ENCODE data around the gene LEPROT.
"Not testable (repeated sequence)": the region's sequence is repeated elsewhere in the genome, so short reads cannot be mapped to it uniquely, and the experiment has no call there.

The LEPROT gene

DNA sequence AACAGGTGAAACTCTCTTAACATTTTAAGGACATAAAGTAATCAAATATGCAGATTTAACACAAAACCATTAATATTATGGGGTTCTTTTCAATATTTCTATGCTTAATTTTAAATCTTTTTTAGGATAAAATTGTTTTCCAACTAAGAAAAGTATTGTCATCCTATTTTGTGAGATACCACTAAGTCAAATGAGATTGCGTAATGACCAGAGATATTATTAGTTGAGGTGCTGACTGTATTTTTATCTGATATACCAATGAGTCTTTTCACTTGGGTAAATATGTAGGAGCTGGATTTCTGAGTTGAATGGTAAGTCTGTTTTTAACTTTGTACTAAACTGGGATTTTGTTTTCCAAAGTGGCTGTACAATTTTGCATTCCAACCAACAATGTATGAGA is 25.4 kb downstream of the LEPROT start:
- TF ChIP-seq ZFX (IDR thresholded peaks at IDR 0.05; ENCODE audit: borderline replicate concordance), result no peak
- TF ChIP-seq, protein P1, sequence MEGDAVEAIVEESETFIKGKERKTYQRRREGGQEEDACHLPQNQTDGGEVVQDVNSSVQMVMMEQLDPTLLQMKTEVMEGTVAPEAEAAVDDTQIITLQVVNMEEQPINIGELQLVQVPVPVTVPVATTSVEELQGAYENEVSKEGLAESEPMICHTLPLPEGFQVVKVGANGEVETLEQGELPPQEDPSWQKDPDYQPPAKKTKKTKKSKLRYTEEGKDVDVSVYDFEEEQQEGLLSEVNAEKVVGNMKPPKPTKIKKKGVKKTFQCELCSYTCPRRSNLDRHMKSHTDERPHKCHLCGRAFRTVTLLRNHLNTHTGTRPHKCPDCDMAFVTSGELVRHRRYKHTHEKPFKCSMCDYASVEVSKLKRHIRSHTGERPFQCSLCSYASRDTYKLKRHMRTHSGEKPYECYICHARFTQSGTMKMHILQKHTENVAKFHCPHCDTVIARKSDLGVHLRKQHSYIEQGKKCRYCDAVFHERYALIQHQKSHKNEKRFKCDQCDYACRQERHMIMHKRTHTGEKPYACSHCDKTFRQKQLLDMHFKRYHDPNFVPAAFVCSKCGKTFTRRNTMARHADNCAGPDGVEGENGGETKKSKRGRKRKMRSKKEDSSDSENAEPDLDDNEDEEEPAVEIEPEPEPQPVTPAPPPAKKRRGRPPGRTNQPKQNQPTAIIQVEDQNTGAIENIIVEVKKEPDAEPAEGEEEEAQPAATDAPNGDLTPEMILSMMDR (IDR thresholded peaks at IDR 0.05), result no peak
- no peak overlapping the region for H3K27ac ChIP-seq

- no peak for TF ChIP-seq ZFX (IDR thresholded peaks at IDR 0.05; ENCODE audit: borderline replicate concordance)
- TF ChIP-seq, protein P1 (IDR thresholded peaks at IDR 0.05), result 0 out of 2 replicates have a peak, but pooled peaks have one; percentile 5
These were observed 28.9 kb downstream of the LEPROT start for GRCh38 chr1:65449214-65449823.

DNA sequence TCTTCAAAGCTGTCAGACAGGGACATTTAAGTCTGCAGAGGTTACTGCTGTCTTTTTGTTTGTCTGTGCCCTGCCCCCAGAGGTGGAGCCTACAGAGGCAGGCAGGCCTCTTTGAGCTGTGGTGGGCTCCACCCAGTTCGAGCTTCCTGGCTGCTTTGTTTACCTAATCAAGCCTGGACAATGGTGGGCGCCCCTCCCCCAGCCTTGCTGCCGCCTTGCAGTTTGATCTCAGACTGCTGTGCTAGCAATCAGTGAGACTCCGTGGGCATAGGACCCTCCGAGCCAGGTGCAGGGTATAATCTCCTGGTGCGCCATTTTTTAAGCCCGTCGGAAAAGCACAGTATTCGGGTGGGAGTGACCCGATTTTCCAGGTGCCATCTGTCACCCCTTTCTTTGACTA is 35.2 kb downstream of the LEPROT start:
- not testable (repeated sequence) for H3K27ac ChIP-seq

More at GRCh38 chr1:65449214-65449823, 28.9 kb downstream of the LEPROT start:
- H3K27ac ChIP-seq, result no peak overlapping the region

DNA sequence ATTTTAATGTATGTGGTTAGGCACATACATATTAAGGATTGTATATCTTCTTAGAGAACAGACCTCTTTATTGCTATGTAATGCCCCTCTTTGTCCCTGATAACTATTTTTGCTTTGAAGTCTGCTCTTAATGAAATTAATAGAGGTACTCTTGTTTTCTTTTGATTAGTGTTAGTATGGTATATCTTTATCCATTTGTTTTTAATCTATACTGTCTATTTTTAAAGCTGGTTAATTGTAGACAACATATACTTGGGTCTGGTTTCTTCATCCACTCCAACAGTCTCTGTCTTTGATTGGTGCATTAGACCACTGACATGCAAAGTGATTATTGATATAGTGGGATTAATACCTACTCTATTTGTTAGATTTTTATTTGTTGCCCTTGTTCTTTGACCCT is 36.0 kb downstream of the LEPROT start:
- TF ChIP-seq, protein P1 (IDR thresholded peaks at IDR 0.05), result no peak
- no peak for TF ChIP-seq ZFX (IDR thresholded peaks at IDR 0.05; ENCODE audit: borderline replicate concordance)
- no peak overlapping the region for H3K27ac ChIP-seq

GRCh38 chr1:65457868-65458267 is 37.4 kb downstream of the LEPROT start:
- H3K27ac ChIP-seq, result no peak overlapping the region
- no peak for TF ChIP-seq ZFX (IDR thresholded peaks at IDR 0.05; ENCODE audit: borderline replicate concordance)
- TF ChIP-seq, protein P1 (IDR thresholded peaks at IDR 0.05), result no peak

- no peak overlapping the region for H3K27ac ChIP-seq
- TF ChIP-seq, protein P1 (IDR thresholded peaks at IDR 0.05), result no peak
- TF ChIP-seq ZFX (IDR thresholded peaks at IDR 0.05; ENCODE audit: borderline replicate concordance), result no peak
These were observed 38.4 kb downstream of the LEPROT start for GRCh38 chr1:65458730-65459396.

- no peak for TF ChIP-seq ZFX (IDR thresholded peaks at IDR 0.05; ENCODE audit: borderline replicate concordance)
- TF ChIP-seq, protein P1 (IDR thresholded peaks at IDR 0.05), result peak; percentile 71
- no peak overlapping the region for H3K27ac ChIP-seq
These were observed 38.9 kb downstream of the LEPROT start for GRCh38 chr1:65459397-65459768.

- H3K27ac ChIP-seq, result not testable (repeated sequence)
These were observed 45.4 kb downstream of the LEPROT start for GRCh38 chr1:65465837-65466236.

Measured in 22Rv1 (cell line).